Spleen (tissue), 11 donors: ENCODE measurements around the gene CUX1. TPM values are rescaled to one million over a fixed set of nuclear protein-coding genes. Genes with fewer than 3 reads are reported as not detected.

Experiments used
- DNase-seq: peaks from one replicate; pipeline ENCODE4 v3.0.0-alpha.2; 2020
- H3K27ac ChIP-seq, 8 donors: fragments of 200-600 bp; sonication (generic) in 7 of 8; 1 replicate in 4 of 8; 2 replicates in 4 of 8; pipeline versions ENCODE4 v1.5.0 to v1.8.0; 2016 to 2021; ENCODE audit warnings: inconsistent platforms in 4 of 8, mild to moderate bottlenecking in 4 of 8, moderate library complexity in 1 of 8
- H3K27me3 ChIP-seq, 7 donors: fragments of 200-600 bp; sonication (generic) in 6 of 7; replicated peaks in 1 of 7; 1 replicate in 4 of 7; 2 replicates in 3 of 7; pipeline versions ENCODE4 v1.5.0 to v1.8.0; 2016 to 2021; ENCODE audit warnings: inconsistent platforms in 3 of 7, mild to moderate bottlenecking in 1 of 7
- H3K36me3 ChIP-seq, 6 donors: fragments of 200-600 bp; sonication (generic) in 5 of 6; 1 replicate in 4 of 6; 2 replicates in 2 of 6; pipeline versions ENCODE4 v1.5.0 to v1.8.0; 2016 to 2021; ENCODE audit warnings: inconsistent platforms in 2 of 6
- H3K4me1 ChIP-seq, 6 donors: fragments of 200-600 bp; sonication (generic) in 5 of 6; 1 replicate in 3 of 6; 2 replicates in 3 of 6; pipeline versions ENCODE4 v1.5.0 to v1.8.0; 2016 to 2021; ENCODE audit warnings: inconsistent platforms in 3 of 6
- H3K4me3 ChIP-seq, 8 donors: fragments of 200-600 bp; sonication (generic) in 7 of 8; 1 replicate in 4 of 8; 2 replicates in 4 of 8; pipeline versions ENCODE4 v1.5.0 to v1.8.0; 2016 to 2021; ENCODE audit warnings: inconsistent platforms in 4 of 8, mild to moderate bottlenecking in 4 of 8, moderate library complexity in 2 of 8
- H3K9me3 ChIP-seq, 8 donors: fragments of 200-600 bp; sonication (generic) in 7 of 8; 1 replicate in 4 of 8; 2 replicates in 4 of 8; pipeline versions ENCODE4 v1.5.0 to v1.8.0; 2016 to 2021; ENCODE audit warnings: inconsistent platforms in 4 of 8
- CTCF ChIP-seq, 11 experiments: fragments of 200-600 bp in 7 of 11; fragments of 450-650 bp in 4 of 11; sonication (generic) in 4 of 11; IDR thresholded peaks in 8 of 11; conservative IDR thresholded peaks in 3 of 11; 1 replicate in 7 of 11; 2 replicates in 4 of 11; pipeline versions ENCODE4 v1.4.0 to v1.8.0; 2016 to 2021; ENCODE audit warnings: antibody characterized with exemption in 11 of 11, inconsistent platforms in 4 of 11, mild to moderate bottlenecking in 1 of 11
- POLR2A ChIP-seq, 3 donors: fragments of 450-650 bp; IDR thresholded peaks; one replicate each; pipeline ENCODE4 v1.5.1; 2017; ENCODE audit warnings: antibody characterized with exemption in 3 of 3, mild to moderate bottlenecking in 1 of 3
- POLR2AphosphoS5 ChIP-seq, 3 donors: sonication (generic); formaldehyde crosslinking; IDR thresholded peaks; one replicate each; pipeline ENCODE4 v1.5.1; 2017; ENCODE audit warnings: antibody characterized with exemption in 3 of 3
- WGBS, 5 donors: extraction: QIAGEN DNeasy Blood & Tissue Kit in 3 of 5; methylation state at CpG; one replicate each; pipeline versions ENCODE4 v1.1.5 to v1.1.7; 2013 to 2018; 5-methylcytosine and 5-hydroxymethylcytosine counted together
- intact Hi-C: fragments of 100-400 bp; cut with DNase I; formaldehyde crosslinking; loops from one replicate; pipeline ENCODE4 v1.15.0; 2023; ENCODE audit warnings: low total_unique reads
- polyA plus RNA-seq, 3 donors: library from polyadenylated mRNA; stranded (reverse); fragments of 200-250 nt; gene quantifications; one replicate each; pipeline ENCODE4 v1.2.1, GENCODE V29; 2013
- total RNA-seq, 7 donors: library from RNA; depleted of rRNA in 3 of 7; stranded (reverse); fragments of >200 nt in 3 of 7; fragmentation: NEBNext Ultra II Directional in 4 of 7; extraction: Animal tissue kit (Norgen Biotek cat#: 25700) in 4 of 7; gene quantifications; one replicate each; pipeline versions ENCODE4 v1.1.0 to v1.2.1, GENCODE V29; 2016 to 2021
- donor health status: healthy with polysubstance abuse.
- donor health status: DM: no; HTN: no; CAD: no; lungs with moderate emphysema.
- donor health status: DM: no; HTN: no; CAD: no.
- donor health status: Bipolar disorder and iron deficiency.
- donor health status: healthy.
- donor health status: DM: no; HTN: no; CAD: no.
- donor health status: DM: yes; HTN: yes; CAD: no.

CUX1 gene
- total and polyA plus RNA-seq, 10 donors = 9.1 to 95.8 (median 61.9) TPM

- 81 to 91% (median 85%) methylated on average over 13 to 14 of the region's 14 CpGs for WGBS, 5 donors
- intact Hi-C loops = no loop called here
- no peaks in the 10 kb centered on the region for H3K27me3 ChIP-seq
- H3K9me3 ChIP-seq = no peaks in the 10 kb centered on the region
- peak; percentile 34 for DNase-seq
- no peak overlapping the region for H3K4me3 ChIP-seq
- H3K4me1 ChIP-seq = peaks cover 10 to 26% (median 17%) of the 10 kb centered on the region in 6 donors
- peaks cover 0 to 75% (median 32%) of the 10 kb centered on the region in 6 donors for H3K36me3 ChIP-seq
- TF ChIP-seq CTCF (IDR thresholded peaks at IDR 0.05 in 8 of 11, conservative IDR thresholded peaks at IDR 0.05 in 3 of 11) (no peak), POLR2A (IDR thresholded peaks at IDR 0.05) (no peak)
- H3K27ac ChIP-seq = no peak overlapping the region
Observed at GRCh38 chr7:102119213-102119651, 301.8 kb downstream of the CUX1 start.

GRCh38 chr7:102119925-102120324 is 302.5 kb downstream of the CUX1 start:
- peaks cover 0 to 75% (median 28%) of the 10 kb centered on the region in 6 donors for H3K36me3 ChIP-seq
- no peak overlapping the region for H3K4me3 ChIP-seq
- intact Hi-C loops = no loop called here
- no peaks in the 10 kb centered on the region for H3K9me3 ChIP-seq
- no peak overlapping the region for H3K27ac ChIP-seq
- peaks cover 10 to 29% (median 17%) of the 10 kb centered on the region in 6 donors for H3K4me1 ChIP-seq
- no peaks in the 10 kb centered on the region for H3K27me3 ChIP-seq
- TF ChIP-seq POLR2A (IDR thresholded peaks at IDR 0.05) (no peak), CTCF (IDR thresholded peaks at IDR 0.05 in 8 of 11, conservative IDR thresholded peaks at IDR 0.05 in 3 of 11) (no peak), POLR2AphosphoS5 (IDR thresholded peaks at IDR 0.05) (no peak)
- 89 to 98% (median 96%) methylated on average over 7 of the region's 7 CpGs for WGBS, 5 donors
- peak; percentile 20 for DNase-seq

GRCh38 chr7:102120666-102121195 is 303.3 kb downstream of the CUX1 start:
- Histone ChIP-seq H3K4me1 (peaks cover 10 to 31% (median 17%) of the 10 kb centered on the region in 6 donors), H3K9me3 (no peaks in the 10 kb centered on the region), H3K4me3 (no peak overlapping the region), H3K36me3 (peaks cover 0 to 74% (median 20%) of the 10 kb centered on the region in 6 donors), H3K27me3 (no peaks in the 10 kb centered on the region), H3K27ac (peak overlapping the region in 2 of 8 donors; percentile 69 to 74)
- intact Hi-C loops = no loop called here
- no peak for TF ChIP-seq POLR2AphosphoS5 (IDR thresholded peaks at IDR 0.05)
- no peak for TF ChIP-seq POLR2A (IDR thresholded peaks at IDR 0.05)
- no peak for TF ChIP-seq CTCF (IDR thresholded peaks at IDR 0.05 in 8 of 11, conservative IDR thresholded peaks at IDR 0.05 in 3 of 11)
- peak; percentile 18 for DNase-seq
- 74 to 95% (median 84%) methylated on average over 5 of the region's 5 CpGs for WGBS, 5 donors

GRCh38 chr7:102122026-102122425 is 304.6 kb downstream of the CUX1 start:
- Histone ChIP-seq H3K27me3 (no peaks in the 10 kb centered on the region), H3K36me3 (peaks cover 0 to 63% (median 9%) of the 10 kb centered on the region in 6 donors), H3K9me3 (no peaks in the 10 kb centered on the region), H3K4me1 (peaks cover 10 to 31% (median 17%) of the 10 kb centered on the region in 6 donors), H3K27ac (peak overlapping the region in 6 of 8 donors; percentile 16 to 74 (median 58)), H3K4me3 (no peak overlapping the region)
- WGBS, 5 donors = 6 to 14% (median 8%) methylated on average over 3 of the region's 3 CpGs
- TF ChIP-seq POLR2AphosphoS5 (IDR thresholded peaks at IDR 0.05) (no peak), CTCF (IDR thresholded peaks at IDR 0.05 in 8 of 11, conservative IDR thresholded peaks at IDR 0.05 in 3 of 11) (no peak), POLR2A (IDR thresholded peaks at IDR 0.05) (no peak)
- DNase-seq = no peak
- intact Hi-C loops = no loop called here
